ENCODE measurements around the gene JDP2. TPM values are rescaled to one million over a fixed set of nuclear protein-coding genes. Genes with fewer than 3 reads are reported as not detected.

JDP2 gene
- total and polyA plus RNA-seq, 7 donors, result 11.0 to 73.2 (median 37.2) TPM

DNA sequence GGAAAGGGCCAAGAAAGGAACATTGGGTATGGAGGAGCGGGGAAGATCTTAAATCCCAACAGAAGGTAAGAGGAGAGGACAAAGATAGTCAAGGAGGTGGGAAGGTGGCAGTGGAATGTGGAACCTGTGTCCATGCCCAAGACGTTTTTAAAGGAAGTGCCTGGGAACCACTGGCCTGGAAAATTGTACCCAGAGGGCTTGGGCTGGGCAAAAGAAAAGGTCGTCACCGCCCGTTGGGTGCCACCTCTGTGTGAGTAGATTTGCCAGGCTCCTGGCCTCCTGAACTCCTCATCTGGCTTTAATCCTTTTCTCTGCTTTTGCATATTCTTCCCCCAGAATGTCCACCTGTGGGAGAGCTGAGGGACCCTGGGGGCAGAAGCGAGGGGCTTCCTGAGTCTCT lies 32.6 kb downstream of the JDP2 start:
- no peak for DNase-seq
- Histone ChIP-seq H3K4me3 (no peak overlapping the region), H3K27ac (peak overlapping the region; percentile 81), H3K27me3 (ENCODE audit: insufficient read depth in 3 of 3, low read length in 2 of 3) (no peaks in the 10 kb centered on the region), H3K4me1 (peaks cover 57% of the 10 kb centered on the region), H3K9me3 (no peaks in the 10 kb centered on the region), H3K36me3 (ENCODE audit: insufficient read depth in 1 of 2, low read depth in 1 of 2) (peaks cover 6 to 55% of the 10 kb centered on the region in 2 donors)
- intact Hi-C loops (cut with DNase I), result no loop called here
- ATAC-seq, result no peak
- WGBS, 3 donors, result 80 to 91% (median 89%) methylated on average over 6 of the region's 6 CpGs
- TF ChIP-seq, protein P1, sequence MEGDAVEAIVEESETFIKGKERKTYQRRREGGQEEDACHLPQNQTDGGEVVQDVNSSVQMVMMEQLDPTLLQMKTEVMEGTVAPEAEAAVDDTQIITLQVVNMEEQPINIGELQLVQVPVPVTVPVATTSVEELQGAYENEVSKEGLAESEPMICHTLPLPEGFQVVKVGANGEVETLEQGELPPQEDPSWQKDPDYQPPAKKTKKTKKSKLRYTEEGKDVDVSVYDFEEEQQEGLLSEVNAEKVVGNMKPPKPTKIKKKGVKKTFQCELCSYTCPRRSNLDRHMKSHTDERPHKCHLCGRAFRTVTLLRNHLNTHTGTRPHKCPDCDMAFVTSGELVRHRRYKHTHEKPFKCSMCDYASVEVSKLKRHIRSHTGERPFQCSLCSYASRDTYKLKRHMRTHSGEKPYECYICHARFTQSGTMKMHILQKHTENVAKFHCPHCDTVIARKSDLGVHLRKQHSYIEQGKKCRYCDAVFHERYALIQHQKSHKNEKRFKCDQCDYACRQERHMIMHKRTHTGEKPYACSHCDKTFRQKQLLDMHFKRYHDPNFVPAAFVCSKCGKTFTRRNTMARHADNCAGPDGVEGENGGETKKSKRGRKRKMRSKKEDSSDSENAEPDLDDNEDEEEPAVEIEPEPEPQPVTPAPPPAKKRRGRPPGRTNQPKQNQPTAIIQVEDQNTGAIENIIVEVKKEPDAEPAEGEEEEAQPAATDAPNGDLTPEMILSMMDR (IDR thresholded peaks at IDR 0.05), result no peak

DNA sequence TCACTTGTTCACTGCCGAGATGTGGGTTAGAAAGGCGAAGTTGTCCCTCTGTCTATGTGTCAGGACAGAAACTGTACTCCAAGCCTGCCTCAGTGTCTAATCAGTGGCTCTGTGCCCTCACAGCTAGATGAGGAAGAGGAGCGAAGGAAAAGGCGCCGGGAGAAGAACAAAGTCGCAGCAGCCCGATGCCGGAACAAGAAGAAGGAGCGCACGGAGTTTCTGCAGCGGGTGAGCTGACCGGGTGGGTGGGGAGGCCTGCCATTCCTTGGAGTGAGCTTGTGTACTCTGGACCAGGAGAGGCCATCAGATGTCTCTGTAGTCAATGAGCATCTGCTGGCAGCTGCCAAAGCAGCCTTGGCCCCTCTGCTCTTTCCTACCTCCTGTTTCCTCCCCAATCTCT lies 33.5 kb downstream of the JDP2 start:
- H3K36me3 ChIP-seq (ENCODE audit: insufficient read depth in 1 of 2, low read depth in 1 of 2), result peaks cover 6 to 53% of the 10 kb centered on the region in 2 donors
- H3K4me1 ChIP-seq, result peaks cover 55% of the 10 kb centered on the region
- H3K27ac ChIP-seq, result peak overlapping the region; percentile 81
- DNase-seq (no peak), ATAC-seq (no peak)
- no peaks in the 10 kb centered on the region for H3K27me3 ChIP-seq (ENCODE audit: insufficient read depth in 3 of 3, low read length in 2 of 3)
- TF ChIP-seq, protein P1 (IDR thresholded peaks at IDR 0.05), result no peak
- intact Hi-C loops (cut with DNase I), result no loop called here
- no peak overlapping the region for H3K4me3 ChIP-seq
- 91 to 94% (median 94%) methylated on average over 12 of the region's 12 CpGs for WGBS, 3 donors
- H3K9me3 ChIP-seq, result no peaks in the 10 kb centered on the region

DNA sequence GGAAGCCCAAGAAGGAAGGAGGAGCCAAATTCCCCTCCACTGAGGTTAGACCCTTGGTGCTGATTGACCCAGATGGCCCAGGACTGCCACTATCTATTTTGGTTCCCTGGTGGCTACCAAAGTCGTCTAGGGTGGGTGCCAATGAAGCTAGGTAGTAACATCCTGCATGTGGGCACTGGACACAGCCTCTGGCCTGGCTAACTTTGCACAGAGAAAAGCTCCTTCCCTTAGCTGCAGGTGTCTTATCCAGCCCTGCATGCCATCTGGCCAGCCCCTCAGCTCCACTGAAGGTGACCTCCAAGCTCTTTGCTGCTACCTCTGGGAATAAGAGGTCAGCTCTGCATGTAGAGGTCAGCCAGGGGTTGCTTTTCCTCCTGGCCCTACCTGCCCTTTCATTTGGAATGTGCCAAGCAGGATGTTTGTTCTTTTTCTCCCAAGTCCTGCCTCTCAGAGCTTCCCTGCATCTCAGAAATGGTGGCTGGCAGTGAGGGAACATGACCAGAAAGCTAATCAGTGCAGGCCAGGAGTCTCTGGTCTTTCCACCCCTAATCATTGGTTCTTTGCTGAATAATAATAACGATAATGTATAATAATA lies 34.0 kb downstream of the JDP2 start:
- no peaks in the 10 kb centered on the region for H3K9me3 ChIP-seq
- DNase-seq, result no peak
- TF ChIP-seq, protein P1 (IDR thresholded peaks at IDR 0.05), result no peak
- peaks cover 56% of the 10 kb centered on the region for H3K4me1 ChIP-seq
- 50 to 79% (median 51%) methylated on average over 2 of the region's 2 CpGs for WGBS, 3 donors
- peak overlapping the region; percentile 21 for H3K27ac ChIP-seq
- H3K27me3 ChIP-seq (ENCODE audit: insufficient read depth in 3 of 3, low read length in 2 of 3), result no peaks in the 10 kb centered on the region
- intact Hi-C loops (cut with DNase I), result no loop called here
- no peak for ATAC-seq
- H3K4me3 ChIP-seq, result no peak overlapping the region
- peaks cover 6 to 48% of the 10 kb centered on the region in 2 donors for H3K36me3 ChIP-seq (ENCODE audit: insufficient read depth in 1 of 2, low read depth in 1 of 2)

DNA sequence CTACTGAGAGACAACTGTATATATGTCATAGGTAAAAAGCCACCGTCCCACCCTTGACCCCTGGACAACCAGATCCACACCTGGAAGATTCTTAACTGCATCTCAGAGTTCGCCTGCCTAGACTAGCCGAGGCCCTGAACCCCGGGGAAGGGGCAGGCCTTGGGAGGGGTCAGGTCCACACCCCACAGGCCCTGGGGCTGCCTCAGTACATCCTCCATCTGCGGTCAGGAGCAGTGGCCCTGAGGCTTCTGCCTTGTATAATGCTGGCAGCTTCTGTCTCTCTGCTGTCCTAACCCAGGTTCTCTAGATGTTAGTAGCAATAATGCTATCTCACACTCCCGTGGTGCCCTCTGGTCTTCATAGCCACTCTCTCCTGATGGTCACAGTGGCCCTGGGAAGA lies 36.8 kb downstream of the JDP2 start:
- Histone ChIP-seq H3K27me3 (ENCODE audit: insufficient read depth in 3 of 3, low read length in 2 of 3) (no peaks in the 10 kb centered on the region), H3K4me3 (no peak overlapping the region), H3K27ac (peak overlapping the region; percentile 71), H3K36me3 (ENCODE audit: insufficient read depth in 1 of 2, low read depth in 1 of 2) (peaks cover 6 to 71% of the 10 kb centered on the region in 2 donors), H3K4me1 (peaks cover 49% of the 10 kb centered on the region), H3K9me3 (no peaks in the 10 kb centered on the region)
- ATAC-seq (no peak), DNase-seq (no peak)
- intact Hi-C loops (cut with DNase I), result no loop called here
- TF ChIP-seq, protein P1 (IDR thresholded peaks at IDR 0.05), result no peak
- WGBS, 3 donors, result 89 to 95% (median 90%) methylated on average over 6 of the region's 6 CpGs

DNA sequence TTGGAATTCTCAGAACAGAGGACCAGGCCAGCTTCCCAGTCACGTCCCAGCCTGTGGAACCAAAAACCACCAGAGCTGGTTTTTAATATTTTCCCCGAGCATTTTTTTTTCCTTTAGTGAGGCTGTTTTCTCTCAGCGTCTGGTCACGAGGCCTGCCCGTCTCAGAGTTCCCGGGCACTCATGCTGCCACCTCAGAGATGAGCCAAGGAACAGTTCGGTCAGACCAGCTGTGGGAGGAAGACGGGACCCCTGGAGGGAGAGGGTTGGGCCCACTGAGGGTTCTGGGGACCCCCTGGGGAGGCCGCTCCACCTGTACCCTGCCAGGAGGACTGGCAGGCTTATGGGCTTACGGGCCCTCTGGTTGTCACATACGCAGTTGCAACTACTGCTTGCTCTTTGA lies 39.9 kb downstream of the JDP2 start:
- Histone ChIP-seq H3K27ac (peak overlapping the region; percentile 71), H3K36me3 (ENCODE audit: insufficient read depth in 1 of 2, low read depth in 1 of 2) (peaks cover 19 to 73% of the 10 kb centered on the region in 2 donors), H3K4me1 (peaks cover 50% of the 10 kb centered on the region), H3K9me3 (no peaks in the 10 kb centered on the region), H3K4me3 (no peak overlapping the region), H3K27me3 (ENCODE audit: insufficient read depth in 3 of 3, low read length in 2 of 3) (no peaks in the 10 kb centered on the region)
- TF ChIP-seq, protein P1 (IDR thresholded peaks at IDR 0.05), result no peak
- DNase-seq (no peak), ATAC-seq (no peak)
- WGBS, 3 donors, result 81 to 94% (median 86%) methylated on average over 11 of the region's 11 CpGs
- intact Hi-C loops (cut with DNase I), result no loop called here
